H1 (cell line): Measurements from ENCODE around the gene WNK2. TPM values are rescaled to one million over a fixed set of nuclear protein-coding genes. Genes with fewer than 3 reads are reported as not detected.

Experiments
- BCL11A ChIP-seq, 2 experiments: IDR thresholded peaks; one replicate each; pipeline ENCODE4 v1.6.1; 2011; ENCODE audit warnings: low read depth in 2 of 2, low read length in 2 of 2, mild to moderate bottlenecking in 2 of 2
- CHD1 ChIP-seq: IDR thresholded peaks from 2 replicates; pipeline ENCODE4 v1.6.1; 2012; ENCODE audit warnings: low read depth, low read length, improper control_type of control experiment
- CTBP2 ChIP-seq: IDR thresholded peaks from 2 replicates; pipeline ENCODE4 v1.7.0; 2011; ENCODE audit warnings: borderline replicate concordance, mild to moderate bottlenecking, moderate library complexity, mixed read lengths, low read length; ENCODE audit not compliant: insufficient read depth, insufficient read length
- EZH2 ChIP-seq: fragments of 200-600 bp; sonication (generic); IDR thresholded peaks from 2 replicates; pipeline ENCODE4 v1.7.1; 2012; ENCODE audit warnings: low read depth, mild to moderate bottlenecking, moderate library complexity, low read length, inconsistent platforms; ENCODE audit not compliant: severe bottlenecking
- GABPA ChIP-seq: IDR thresholded peaks from 2 replicates; pipeline ENCODE4 v1.6.1; 2011; ENCODE audit warnings: mild to moderate bottlenecking, low read length, moderate library complexity, borderline replicate concordance; ENCODE audit not compliant: insufficient read depth
- GTF2F1 ChIP-seq: IDR thresholded peaks from 2 replicates; pipeline ENCODE4 v1.6.1; 2012; ENCODE audit warnings: low read depth, low read length, improper control_type of control experiment, borderline replicate concordance
- JUN ChIP-seq: IDR thresholded peaks from 2 replicates; pipeline ENCODE4 v1.6.1; 2011; ENCODE audit warnings: low read depth, mild to moderate bottlenecking, improper control_type of control experiment, low read length
- KDM1A ChIP-seq: fragments of 200-600, 300-600 bp; sonication (generic); IDR thresholded peaks from 2 replicates; pipeline ENCODE4 v1.7.1; 2016; ENCODE audit warnings: mild to moderate bottlenecking, low read length, borderline replicate concordance
- KDM4A ChIP-seq: IDR thresholded peaks from one replicate; pipeline ENCODE4 v1.7.1; 2012; ENCODE audit warnings: low read depth, mild to moderate bottlenecking, moderate library complexity, low read length, inconsistent platforms; ENCODE audit not compliant: severe bottlenecking
- NRF1 ChIP-seq: IDR thresholded peaks from 2 replicates; pipeline ENCODE4 v1.6.1; 2011; ENCODE audit warnings: mild to moderate bottlenecking, low read depth, low read length, improper control_type of control experiment
- RAD21 ChIP-seq, 2 experiments: IDR thresholded peaks in 1 of 2; conservative IDR thresholded peaks in 1 of 2; 2 replicates each; pipeline ENCODE4 v1.6.1; 2011; ENCODE audit warnings: low read depth in 2 of 2, low read length in 2 of 2, improper control_type of control experiment in 1 of 2, inconsistent platforms in 1 of 2, mild to moderate bottlenecking in 1 of 2, moderate library complexity in 1 of 2
- RFX5 ChIP-seq: IDR thresholded peaks from 2 replicates; pipeline ENCODE4 v1.6.1; 2011; ENCODE audit warnings: low read depth, low read length, improper control_type of control experiment, borderline replicate concordance
- RNF2 ChIP-seq: fragments of 200-900, 300-1000 bp; sonication (generic); IDR thresholded peaks from 2 replicates; pipeline ENCODE4 v1.7.1; 2016; ENCODE audit warnings: borderline replicate concordance, low read depth, mild to moderate bottlenecking, antibody characterized with exemption, low read length; ENCODE audit not compliant: poor library complexity, severe bottlenecking; ENCODE audit errors: missing control alignments
- SAP30 ChIP-seq: fragments of 300-600 bp; sonication (generic); IDR thresholded peaks from 2 replicates; pipeline ENCODE4 v1.7.1; 2012; ENCODE audit warnings: low read length, moderate library complexity, mild to moderate bottlenecking, inconsistent platforms; ENCODE audit not compliant: insufficient read depth, insufficient replicate concordance
- SIRT6 ChIP-seq: IDR thresholded peaks from one replicate; pipeline ENCODE4 v1.7.1; 2012; ENCODE audit warnings: low read length, inconsistent platforms
- SUZ12 ChIP-seq: fragments of 200-600 bp; sonication (generic); IDR thresholded peaks from 2 replicates; pipeline ENCODE4 v1.6.1; 2012; ENCODE audit warnings: mild to moderate bottlenecking, inconsistent platforms, low read length, moderate library complexity, mixed read lengths
- TAF7 ChIP-seq: optimal IDR thresholded peaks from 2 replicates; pipeline ENCODE3; 2011; ENCODE audit warnings: low read depth, mild to moderate bottlenecking, inconsistent platforms, low read length, moderate library complexity, borderline replicate concordance
- TBP ChIP-seq: IDR thresholded peaks from 2 replicates; pipeline ENCODE4 v1.6.1; 2011; ENCODE audit warnings: low read depth, low read length, improper control_type of control experiment
- TCF12 ChIP-seq: IDR thresholded peaks from 2 replicates; pipeline ENCODE4 v1.6.1; 2011; ENCODE audit warnings: low read depth, mild to moderate bottlenecking, low read length
- polyA plus RNA-seq, 7 experiments: library from polyadenylated mRNA; depleted of rRNA in 3 of 7; stranded (reverse) in 5 of 7; unstranded in 2 of 7; fragments of >200 nt in 5 of 7; fragments of 200-250 nt in 2 of 7; gene quantifications; 1 replicate in 5 of 7; 2 replicates in 1 of 7; 4 replicates in 1 of 7; pipeline versions ENCODE4 v1.2.1 to v1.2.3, GENCODE V29; 2011 to 2013; ENCODE audit warnings: missing spikeins in 2 of 7, mixed read lengths in 2 of 7
- total RNA-seq: library from RNA; stranded (reverse); fragmentation: NEBNext Ultra II Directional; extraction: Animal tissue kit (Norgen Biotek cat#: 25700); gene quantifications from 2 replicates; pipeline ENCODE4 v1.2.1, GENCODE V29; 2021
- TF ChIP-seq, protein P1 (sequence below): IDR thresholded peaks from 2 replicates; pipeline ENCODE4 v1.6.1; 2012; ENCODE audit warnings: inconsistent platforms

WNK2 gene
- total and polyA plus RNA-seq, 2 of the 8 experiments (the other 6 are each of a cell fraction or from before 2014, with no cell fraction given): 12.0 to 87.2 TPM

- TF ChIP-seq CTBP2 (peak; percentile 64), EZH2 (no peak), RFX5 (no peak), TAF7 (no peak), RNF2 (no peak), GABPA (no peak), SUZ12 (peak; percentile 46; the same call in 1 of the 2 replicates), NRF1 (no peak), GTF2F1 (no peak), KDM4A (peak; percentile 75), TBP (no peak), CHD1 (no peak), SIRT6 (no peak), BCL11A (IDR thresholded peaks at IDR 0.05; ENCODE audit: low read depth in 2 of 2, low read length in 2 of 2) (no peak), RAD21 (IDR thresholded peaks at IDR 0.05 in 1 of 2, conservative IDR thresholded peaks at IDR 0.05 in 1 of 2; ENCODE audit: low read depth in 2 of 2, low read length in 2 of 2) (no peak), SAP30 (no peak), KDM1A (peak; percentile 72), TCF12 (no peak), JUN (no peak)
- TF ChIP-seq, protein P1, sequence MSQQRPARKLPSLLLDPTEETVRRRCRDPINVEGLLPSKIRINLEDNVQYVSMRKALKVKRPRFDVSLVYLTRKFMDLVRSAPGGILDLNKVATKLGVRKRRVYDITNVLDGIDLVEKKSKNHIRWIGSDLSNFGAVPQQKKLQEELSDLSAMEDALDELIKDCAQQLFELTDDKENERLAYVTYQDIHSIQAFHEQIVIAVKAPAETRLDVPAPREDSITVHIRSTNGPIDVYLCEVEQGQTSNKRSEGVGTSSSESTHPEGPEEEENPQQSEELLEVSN: peak; percentile 70
These were observed at the start of gene WNK2 (continued) for GRCh38 chr9:93183663-93184431.
